Measurements from ENCODE around the gene FIBP. TPM values are rescaled to one million over a fixed set of nuclear protein-coding genes. Genes with fewer than 3 reads are reported as not detected.

Gene FIBP
- total and polyA plus RNA-seq, 2 donors (not counting 3 experiments of a cell fraction or from before 2014, with no cell fraction given), result 105 to 162 TPM

- ChIA-PET CTCF (interaction anchor here (0.5 to 3.4 kb wide), 49 partner anchors 8 to 344 kb away, joined by 3 to 115 read pairs (median 5); partner anchors contain the start of genes AP5B1, BANF1, CFL1 and EFEMP2), POLR2A (interaction anchor here (1.1 to 1.9 kb wide), 2 partner anchors 14 to 25 kb away, joined by 3 to 17 read pairs; partner anchors contain the start of genes CFL1 and MUS81)
- peaks cover 16% of the 10 kb centered on the region for H3K4me1 ChIP-seq (ENCODE audit: control insufficient read depth, extremely low read depth, insufficient read depth, low read length)
- H3K9ac ChIP-seq (replicated peaks; ENCODE audit: extremely low read depth, insufficient read depth, low read length), result no peak overlapping the region
- H2AFZ ChIP-seq (ENCODE audit: low read depth, low read length), result no peak overlapping the region
- H3K9me3 ChIP-seq (replicated peaks; ENCODE audit: control insufficient read depth, insufficient read depth, low read length), result no peaks in the 10 kb centered on the region
- no peak for FAIRE-seq
- H3K27me3 ChIP-seq (ENCODE audit: control insufficient read depth in 2 of 2, insufficient read depth in 2 of 2, low read length in 2 of 2), result no peaks in the 10 kb centered on the region
- intact Hi-C loops (cut with micrococcal nuclease), result loop anchor here (1.0 kb wide), 1 partner anchor 105 kb away; no protein-coding TSS in a partner anchor
- H3K4me2 ChIP-seq (ENCODE audit: insufficient read depth, low read length), result no peak overlapping the region
- no peaks in the 10 kb centered on the region for H3K9me1 ChIP-seq (replicated peaks; ENCODE audit: control insufficient read depth, extremely low read depth, insufficient read depth, low read length)
- no TSS peak for BruUV-seq (replicated peaks)
- no peak overlapping the region for H3K4me3 ChIP-seq (replicated peaks in 1 of 3; ENCODE audit: insufficient read depth in 1 of 3, low read depth in 1 of 3, low read length in 3 of 3)
- dilution Hi-C loops (cut with MboI; ENCODE audit: extremely low pct_ligation_motif_present, low sequenced_read_pairs), result no loop called here
- no peaks in the 10 kb centered on the region for H4K20me1 ChIP-seq (replicated peaks; ENCODE audit: control insufficient read depth, extremely low read depth, insufficient read depth, low read length)
- H3K27ac ChIP-seq (ENCODE audit: insufficient read depth, low read depth, low read length), result no peak overlapping the region
- DNase-seq (ENCODE audit: low read depth, low spot score), result no peak
- H3K36me3 ChIP-seq (ENCODE audit: control insufficient read depth in 2 of 2, extremely low read depth in 1 of 2, insufficient read depth in 2 of 2, low read length in 2 of 2), result peaks cover 4 to 30% of the 10 kb centered on the region in 2 experiments
- peaks cover 11% of the 10 kb centered on the region for H3K79me2 ChIP-seq (ENCODE audit: control insufficient read depth, insufficient read depth, low read length)
- TF ChIP-seq GATA2 (IDR thresholded peaks at IDR 0.05; ENCODE audit: insufficient read depth, insufficient read length, low read depth, low read length) (no peak), FOS (IDR thresholded peaks at IDR 0.05; ENCODE audit: borderline replicate concordance, insufficient read depth, low read length) (no peak), JUN (IDR thresholded peaks at IDR 0.05; ENCODE audit: borderline replicate concordance, insufficient read depth, insufficient read length, low read depth) (no peak), MAX (IDR thresholded peaks at IDR 0.05; ENCODE audit: insufficient read depth, insufficient read length) (no peak), CTCF (IDR thresholded peaks at IDR 0.05; ENCODE audit: extremely low read depth in 1 of 2, insufficient read depth in 1 of 2, low read depth in 1 of 2, low read length in 2 of 2) (no peak), POLR2AphosphoS5 (IDR thresholded peaks at IDR 0.05; ENCODE audit: insufficient read depth, low read depth, low read length) (no peak), POLR2A (IDR thresholded peaks at IDR 0.05; ENCODE audit: low read depth, low read length) (no peak), EZH2 (IDR thresholded peaks at IDR 0.05; ENCODE audit: borderline replicate concordance, low read depth, low read length, severe bottlenecking) (no peak), MYC (IDR thresholded peaks at IDR 0.05; ENCODE audit: low read depth, low read length) (no peak)
These were observed 4.2 kb downstream of the FIBP start for GRCh38 chr11:65883786-65884715.
